Astrocyte of the hippocampus (primary cell): Measurements from ENCODE around the gene TMEM72.
"Not testable (repeated sequence)": the region's sequence is repeated elsewhere in the genome, so short reads cannot be mapped to it uniquely, and the experiment has no call there.

Experiments used
- DNase-seq: peaks from one replicate; pipeline ENCODE4 v3.0.0; 2011; ENCODE audit warnings: low read depth, low spot score

Gene TMEM72

DNA sequence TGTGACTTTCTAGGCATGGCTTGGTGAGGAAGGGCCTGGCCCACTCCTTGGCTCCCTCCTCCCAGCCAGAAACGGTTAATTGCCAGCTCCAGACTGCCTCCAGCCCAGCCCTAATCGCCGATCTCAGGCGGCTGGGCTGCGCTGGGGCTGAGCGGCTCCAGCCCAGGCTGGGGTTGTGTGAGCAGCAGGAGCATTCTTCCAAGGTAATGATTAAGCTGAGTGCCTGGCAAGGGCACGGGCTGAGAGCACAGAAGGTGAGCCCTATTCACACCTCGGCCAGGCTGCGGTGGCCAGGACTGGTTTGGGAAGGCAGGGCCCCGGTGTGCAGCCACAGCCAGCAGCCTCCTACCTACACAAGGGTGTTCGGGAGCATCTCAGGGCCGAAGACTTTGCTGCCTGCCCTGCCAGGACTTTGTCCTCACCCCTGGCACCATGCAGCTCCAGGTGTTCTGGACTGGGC lies at the start of gene TMEM72:
Gene TMEM72 (plus strand): TSS at position 257 of the 460 bp plus-strand sequence. CDS start 176 bp downstream, at position 433.
- peak; percentile 38 for DNase-seq

DNA sequence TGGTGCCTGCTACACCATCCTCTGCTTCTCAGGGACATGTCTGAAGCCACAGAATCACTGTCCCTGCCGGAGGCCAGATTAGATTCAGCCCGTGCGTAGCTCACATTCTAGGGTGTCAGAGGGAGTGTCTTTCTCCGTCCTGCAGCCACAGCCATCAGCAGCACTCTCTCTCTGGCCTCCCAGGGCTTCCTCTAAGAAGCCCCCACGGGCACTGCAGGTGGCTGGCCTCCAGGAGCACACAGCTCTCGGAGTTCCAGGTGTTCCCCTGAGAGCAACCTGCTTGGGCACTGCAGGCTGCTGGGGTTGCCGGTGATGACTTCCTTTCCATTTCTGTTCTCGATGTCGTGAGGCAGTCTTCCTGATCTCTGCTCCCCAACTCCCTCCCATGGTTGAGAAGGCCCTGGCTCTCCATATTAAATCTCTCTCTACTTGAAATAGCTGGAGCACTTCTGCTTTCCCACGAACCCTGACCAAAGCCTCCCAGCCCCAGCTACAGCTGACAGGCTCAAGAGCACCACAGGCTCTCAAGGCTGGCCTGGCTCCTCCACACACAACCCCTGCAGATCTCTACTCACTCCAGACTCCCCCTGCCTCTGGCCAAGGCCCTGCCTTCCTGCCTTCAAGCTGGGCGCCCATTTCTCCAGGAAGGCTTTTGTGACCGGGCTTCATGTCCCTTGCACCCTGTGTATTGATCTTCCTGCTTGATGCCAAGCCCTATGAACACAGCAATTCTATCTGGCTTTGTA lies 49.0 kb upstream of the TMEM72 start:
- no peak for DNase-seq

DNA sequence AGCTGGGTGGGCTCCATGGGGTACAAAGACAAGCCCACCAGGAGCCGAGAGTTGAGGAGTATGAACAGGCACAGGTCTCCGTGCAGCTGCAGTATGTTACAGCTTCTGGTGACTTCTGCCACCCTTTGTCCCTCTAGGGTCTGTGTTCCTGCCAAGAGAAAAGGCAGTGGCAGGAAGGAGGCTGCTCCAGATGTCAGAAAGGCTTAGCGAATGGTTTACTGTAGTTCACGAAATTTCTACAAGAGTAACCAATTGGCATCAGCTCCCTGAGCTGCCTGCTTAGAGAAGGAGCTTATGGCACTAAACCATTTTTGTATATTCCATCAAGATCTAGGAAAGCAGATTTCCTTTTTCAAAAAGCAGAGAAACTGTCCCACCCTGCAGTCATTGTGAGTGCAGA lies 48.2 kb upstream of the TMEM72 start:
- no peak for DNase-seq

DNA sequence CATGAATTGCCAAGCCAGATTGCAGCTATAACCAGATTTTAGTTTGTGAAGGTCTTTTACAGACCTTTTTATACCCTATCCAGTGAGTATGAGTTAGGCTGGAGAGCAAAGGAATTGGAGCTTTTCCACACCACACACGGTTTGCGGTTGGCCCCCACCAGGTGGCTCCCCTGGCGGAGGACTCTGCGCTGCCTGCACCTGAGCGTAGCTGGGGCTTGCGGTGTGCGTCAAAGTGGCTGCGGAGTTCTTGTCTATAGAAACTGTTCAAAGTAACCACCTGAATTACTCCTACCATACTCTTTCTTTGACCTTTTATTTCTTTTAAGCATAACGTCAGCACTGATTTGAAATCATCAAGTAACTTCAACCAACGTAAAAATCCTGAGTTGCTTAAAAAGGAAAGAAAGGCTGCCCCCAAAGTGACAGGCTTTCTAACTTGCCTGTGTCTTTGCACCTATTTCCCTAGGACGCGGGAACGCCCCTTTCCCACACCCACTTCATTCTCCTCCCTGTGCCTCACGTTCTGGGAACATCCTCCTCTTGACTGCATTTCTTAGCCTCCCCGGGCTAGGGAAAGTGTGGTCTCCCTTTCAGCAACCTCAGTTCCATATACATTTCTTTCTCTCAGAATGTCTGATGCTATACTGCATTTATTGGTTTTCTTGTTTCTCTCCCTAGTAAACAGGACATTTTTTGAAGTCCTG lies 47.6 kb upstream of the TMEM72 start:
- no peak for DNase-seq

DNA sequence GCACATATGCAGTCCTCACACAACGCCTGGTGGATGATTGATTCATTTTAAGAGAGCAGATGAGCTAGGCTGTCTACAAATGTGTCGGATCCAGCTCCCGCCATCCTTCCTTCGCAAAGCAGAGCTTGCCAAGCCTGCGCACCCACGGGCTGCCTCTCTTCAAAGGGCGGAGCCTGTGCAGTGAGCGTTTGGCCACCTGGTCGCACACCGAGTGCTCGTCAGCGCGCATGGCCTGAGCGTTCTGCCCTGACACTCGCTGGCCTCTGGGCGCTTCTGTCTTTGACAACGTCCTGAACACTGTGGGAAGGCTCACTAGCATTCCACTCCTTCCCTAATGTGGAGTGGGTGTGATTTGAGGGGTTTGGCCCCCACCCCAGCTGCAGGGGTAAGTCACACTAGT lies 47.1 kb upstream of the TMEM72 start:
- DNase-seq, result peak; percentile 39

GRCh38 chr10:44864637-44865288 lies 46.4 kb upstream of the TMEM72 start:
- peak; percentile 95 for DNase-seq

DNA sequence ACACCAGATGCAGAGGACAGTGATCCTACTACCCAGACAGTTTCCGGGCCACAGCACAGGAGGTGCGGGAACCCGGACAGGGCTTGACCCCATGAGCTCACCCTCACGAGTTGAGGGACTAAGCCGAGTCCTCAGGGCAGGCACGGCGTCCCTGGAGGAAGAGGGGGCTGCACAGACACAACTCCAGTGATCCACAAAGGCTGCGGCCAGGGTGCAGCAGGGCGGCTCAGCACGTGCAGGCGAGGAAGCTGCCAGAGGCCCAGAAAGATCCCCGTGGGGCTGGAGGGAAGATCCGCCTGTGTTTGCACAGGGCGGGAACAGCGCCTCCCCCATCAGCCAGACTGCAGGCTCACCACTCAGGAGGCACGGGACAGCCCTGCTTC lies 45.9 kb upstream of the TMEM72 start:
- no peak for DNase-seq

GRCh38 chr10:44866367-44866766 lies 44.8 kb upstream of the TMEM72 start:
- DNase-seq, result not testable (repeated sequence)

DNA sequence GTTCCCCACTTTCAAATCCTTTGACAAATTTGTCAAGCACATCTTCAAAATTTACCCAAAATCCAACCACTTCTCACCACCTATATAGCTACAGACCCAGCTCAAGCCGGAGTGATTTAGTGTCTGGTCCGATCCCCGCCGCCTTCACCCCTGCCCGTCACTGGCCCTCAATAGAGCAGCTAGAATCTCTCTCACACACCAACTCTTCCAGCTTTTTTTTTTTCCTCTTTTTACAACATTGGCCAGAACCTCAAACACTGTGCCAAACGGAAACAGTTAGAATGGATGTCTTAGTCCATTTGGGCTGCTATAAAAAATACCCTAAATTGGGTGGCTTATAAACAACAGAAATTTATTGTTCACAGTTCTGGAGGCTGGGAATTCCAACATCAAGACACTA lies 41.1 kb upstream of the TMEM72 start:
- no peak for DNase-seq

DNA sequence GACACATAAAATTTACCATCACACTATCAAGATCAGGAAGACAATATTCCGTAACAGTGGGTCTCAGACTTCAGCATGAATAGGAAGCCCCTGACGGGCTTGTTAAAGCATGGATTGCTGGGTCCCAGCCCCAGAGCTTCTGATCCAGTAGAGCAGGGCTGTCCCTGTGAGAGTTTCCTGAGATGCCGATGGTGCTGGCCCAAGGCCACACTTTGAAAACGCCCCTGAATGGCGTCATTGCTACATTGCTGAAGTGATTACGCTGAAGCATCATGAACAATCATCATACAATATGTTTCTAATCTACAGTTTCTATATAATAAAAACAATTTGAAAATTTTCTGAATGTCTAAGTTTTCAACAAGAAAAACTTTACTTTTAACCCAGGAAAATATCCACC lies 38.0 kb upstream of the TMEM72 start:
- DNase-seq, result no peak

- peak; percentile 77 for DNase-seq
Measured at GRCh38 chr10:44874166-44874565, 37.0 kb upstream of the TMEM72 start.

DNA sequence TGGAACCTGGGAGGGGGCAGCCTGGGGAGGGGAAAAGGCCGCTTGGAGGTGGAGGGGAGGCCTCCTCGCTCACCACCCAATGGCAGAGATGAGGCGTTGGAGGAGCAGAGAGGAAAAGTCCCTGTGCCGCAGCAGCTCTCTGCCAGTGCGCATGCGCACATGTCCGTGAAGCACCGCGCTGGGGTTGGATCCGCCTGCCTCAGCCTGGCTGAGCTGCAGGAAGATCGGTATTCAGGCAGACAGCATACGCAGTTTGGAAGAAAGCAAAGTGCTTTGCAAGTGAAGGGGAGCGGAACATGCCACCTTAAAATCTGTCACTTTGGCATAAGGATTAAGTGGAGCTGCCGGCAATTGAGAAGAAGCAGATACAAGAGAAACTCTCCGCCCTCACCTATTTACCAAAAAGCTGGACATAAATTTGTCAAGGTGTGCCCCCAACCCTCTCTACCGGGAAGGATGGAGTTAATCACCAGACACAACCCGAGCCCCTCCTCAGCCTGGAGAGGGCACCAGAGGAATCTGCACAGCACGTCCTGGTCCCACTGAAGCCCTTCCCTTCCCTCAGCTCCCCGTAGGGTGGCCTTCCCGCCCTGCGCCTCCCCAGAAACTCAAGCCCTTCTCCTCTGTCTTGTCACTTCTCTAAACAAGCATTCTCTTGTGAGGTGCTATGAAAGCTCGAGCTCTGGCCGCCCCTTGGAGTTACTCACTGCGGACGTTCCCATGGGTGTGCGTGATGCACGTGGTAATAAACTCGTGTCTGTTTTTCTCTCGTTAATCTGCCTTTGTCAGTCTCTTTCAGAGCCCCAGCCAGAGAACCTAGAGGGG lies 32.2 kb upstream of the TMEM72 start:
- DNase-seq, result peak; percentile 94

GRCh38 chr10:44879531-44879899 lies 31.6 kb upstream of the TMEM72 start:
- no peak for DNase-seq

DNA sequence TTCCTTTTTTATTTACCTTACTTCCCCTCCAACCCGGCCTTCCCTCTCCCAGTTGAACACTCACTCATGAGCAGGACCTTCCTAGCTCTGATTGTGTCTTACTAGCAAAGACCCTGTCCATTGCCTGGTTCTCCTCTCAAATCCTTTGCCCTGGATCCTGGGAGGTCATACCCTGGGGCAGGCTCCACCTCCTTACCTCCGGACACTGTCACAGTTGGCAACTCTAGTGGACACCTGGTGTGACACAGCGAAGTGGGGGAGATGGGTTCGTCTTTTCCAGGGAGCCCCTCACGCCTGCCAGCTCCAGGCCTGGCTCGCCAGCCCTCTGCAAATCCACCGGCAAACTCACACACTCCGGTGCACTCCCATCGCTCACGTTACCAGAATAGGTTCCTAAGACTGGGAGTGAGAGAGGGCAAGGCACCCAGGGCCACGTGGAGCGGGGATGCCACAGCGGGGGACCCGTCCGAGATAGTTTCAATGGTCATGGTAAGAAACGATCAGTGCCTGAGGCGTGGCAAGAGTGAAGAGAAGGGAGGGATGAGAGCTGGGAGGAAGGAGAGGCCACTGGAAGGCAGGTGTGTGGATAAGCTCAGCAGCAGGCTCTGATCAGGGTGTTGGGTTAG lies 30.9 kb upstream of the TMEM72 start:
- no peak for DNase-seq

DNA sequence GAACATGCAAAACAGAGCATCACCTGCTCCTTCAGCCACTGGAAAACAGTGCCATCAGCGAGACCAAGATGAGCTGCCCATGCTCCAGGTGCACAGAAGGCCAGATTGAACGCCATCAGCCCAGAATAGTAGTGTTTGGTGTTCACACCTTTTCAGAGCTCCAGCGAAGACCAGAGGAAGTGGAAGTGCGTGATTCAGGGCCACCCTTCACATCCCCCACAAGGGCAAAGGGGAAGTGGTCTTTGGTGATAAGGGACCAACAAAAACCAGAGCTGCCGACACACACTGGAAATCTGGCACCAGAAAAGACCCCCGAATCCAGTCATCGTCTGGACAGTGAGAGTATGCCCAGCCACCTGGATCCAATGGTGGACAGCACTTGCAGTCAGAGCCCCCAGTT lies 29.5 kb upstream of the TMEM72 start:
- no peak for DNase-seq

- no peak for DNase-seq
Measured at GRCh38 chr10:44882166-44882720, 28.9 kb upstream of the TMEM72 start.

DNA sequence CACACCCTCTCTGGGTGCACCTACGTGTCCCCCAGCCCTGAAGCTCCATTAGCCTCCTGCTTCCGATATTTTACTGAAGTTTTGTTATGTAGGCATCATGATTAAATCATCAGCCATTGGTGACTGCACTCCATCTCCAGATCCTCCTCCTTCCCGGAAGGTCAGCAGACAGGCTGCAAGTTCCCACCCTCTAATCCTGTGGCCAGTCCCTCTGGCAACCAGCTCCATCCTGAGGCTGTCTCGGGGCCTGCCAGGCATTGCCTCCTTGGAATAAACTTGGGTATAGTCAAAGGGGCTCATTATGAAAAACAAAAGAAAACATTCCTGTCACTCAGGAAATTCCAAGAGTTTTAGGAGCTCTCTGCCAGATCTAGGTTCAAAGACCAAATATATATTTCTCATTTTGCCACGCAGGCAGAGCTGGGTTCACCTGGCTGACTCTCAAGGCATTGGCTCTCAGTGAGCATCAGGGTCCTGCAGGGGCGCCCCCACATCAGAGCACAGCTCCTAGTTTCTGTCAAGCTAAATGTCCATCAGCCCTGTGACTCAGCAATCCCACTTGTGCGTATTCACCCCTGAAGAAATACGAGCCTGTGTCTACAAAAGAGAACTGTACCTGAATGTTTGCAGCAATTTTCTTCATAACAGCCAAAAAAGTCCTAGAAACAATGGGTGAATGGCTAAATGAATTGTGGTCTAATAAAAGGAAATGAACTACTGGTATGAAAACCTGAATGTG lies 27.4 kb upstream of the TMEM72 start:
- DNase-seq, result peak; percentile 26

DNA sequence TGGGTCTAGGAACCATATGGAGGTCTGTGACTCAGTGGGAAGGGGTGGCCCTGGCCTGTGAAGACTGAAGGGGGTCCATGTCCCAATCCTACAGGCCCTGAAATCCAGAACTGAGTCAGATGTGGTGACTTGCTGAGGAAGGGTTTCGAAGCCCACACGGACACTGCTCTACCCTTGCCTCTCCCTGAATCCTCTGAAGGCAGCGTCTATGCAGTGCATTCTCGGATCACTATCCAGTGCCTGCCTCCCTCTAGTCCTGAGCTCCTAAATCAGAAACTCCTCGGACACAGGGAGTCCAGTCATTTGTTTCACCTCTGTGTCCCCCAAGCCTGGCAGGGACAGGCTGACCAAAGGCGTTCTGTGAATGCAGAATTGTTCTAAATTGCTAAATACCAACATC lies 25.4 kb upstream of the TMEM72 start:
- peak; percentile 23 for DNase-seq

- no peak for DNase-seq
Measured at GRCh38 chr10:44886966-44887365, 24.2 kb upstream of the TMEM72 start.

GRCh38 chr10:44888886-44889285 lies 22.3 kb upstream of the TMEM72 start:
- DNase-seq, result no peak
